K562 (cell line): Measurements from ENCODE around the gene ADARB2. TPM values are rescaled to one million over a fixed set of nuclear protein-coding genes. Genes with fewer than 3 reads are reported as not detected.

Source experiments
- ATAC-seq: fragments of 200-7000 bp; cut with Tn5 transposase; 3 replicates; pipeline ENCODE4 v1.9.1; 2020; ENCODE audit warnings: moderate library complexity
- BruUV-seq: library from RNA; stranded (reverse); fragments of 400-500 nt; replicated peaks from 2 replicates; lab custom pipeline; 2021; lab: Mats Ljungman, UMichigan
- CTCF ChIA-PET: fragments of 300-600 bp; formaldehyde crosslinking; extraction: SDS; loops from one replicate; lab custom pipeline; 2021; ENCODE audit warnings: low intra/inter-chr PET ratio; lab: Yijun Ruan, JAX
- POLR2A ChIA-PET: fragments of 300-600, 350-650 bp; sonication (Branson Sonifier 250); formaldehyde crosslinking; extraction: SDS; loops from one replicate; lab custom pipeline; 2021; ENCODE audit warnings: antibody characterized with exemption, inconsistent platforms; lab: Yijun Ruan, JAX
- DNase-seq, 4 experiments: peaks; one replicate each; pipeline versions ENCODE4 v3.0.0 to v3.0.0-alpha.2; 2011 to 2018; ENCODE audit warnings: low spot score in 3 of 4, mixed read lengths in 3 of 4; ENCODE audit errors: extremely low read depth in 1 of 4
- FAIRE-seq: peaks from 2 replicates; lab custom pipeline; 2011; peaks lifted over from hg19 to GRCh38; lab: Jason Lieb, UNC
- H2AFZ ChIP-seq: 2 replicates; pipeline ENCODE4 v1.6.0; 2011; ENCODE audit warnings: low read depth, low read length, control low read depth, inconsistent platforms
- H3K27ac ChIP-seq: fragments of 200-600 bp; 3 replicates; pipeline ENCODE4 v1.8.0; 2011; ENCODE audit warnings: low read depth, mild to moderate bottlenecking, control low read depth, inconsistent platforms, low read length, moderate library complexity, mixed read lengths; ENCODE audit errors: extremely low read depth
- H3K27me3 ChIP-seq, 2 experiments: fragments of 300-600 bp in 1 of 2; 2 replicates in 1 of 2; 3 replicates in 1 of 2; pipeline versions ENCODE4 v1.6.0 to v1.8.0; 2011; ENCODE audit warnings: inconsistent platforms in 2 of 2, low read length in 2 of 2, mild to moderate bottlenecking in 1 of 2, mixed read lengths in 1 of 2, moderate library complexity in 1 of 2; ENCODE audit not compliant: control insufficient read depth in 2 of 2, insufficient read depth in 2 of 2
- H3K36me3 ChIP-seq: fragments of 300-600 bp; 3 replicates; pipeline ENCODE4 v1.8.0; 2011; ENCODE audit warnings: mild to moderate bottlenecking, low read length, inconsistent platforms; ENCODE audit not compliant: control insufficient read depth, insufficient read depth
- H3K4me1 ChIP-seq, 2 experiments: fragments of 200-600 bp in 1 of 2; replicated peaks in 1 of 2; 2 replicates in 1 of 2; 3 replicates in 1 of 2; pipeline versions ENCODE4 v1.5.1 to v1.8.0; 2011; ENCODE audit warnings: inconsistent platforms in 2 of 2, low read length in 2 of 2, mild to moderate bottlenecking in 1 of 2, mixed read lengths in 1 of 2, moderate library complexity in 1 of 2; ENCODE audit not compliant: control insufficient read depth in 2 of 2, insufficient read depth in 2 of 2
- H3K4me2 ChIP-seq: 2 replicates; pipeline ENCODE4 v1.6.1; 2011; ENCODE audit warnings: low read length, control low read depth, inconsistent platforms, mixed read lengths; ENCODE audit not compliant: insufficient read depth
- H3K4me3 ChIP-seq: fragments of 200-600 bp; sonication (generic), shearing (Covaris generic); 2 replicates; pipeline ENCODE4 v1.5.1; 2016; ENCODE audit warnings: control low read depth, inconsistent platforms
- H3K79me2 ChIP-seq: fragments of 200-600 bp; 3 replicates; pipeline ENCODE4 v1.8.0; 2011; ENCODE audit warnings: low read length, inconsistent platforms; ENCODE audit not compliant: control insufficient read depth, insufficient read depth
- H3K9ac ChIP-seq, 2 experiments: 2 replicates each; pipeline versions ENCODE4 v1.6.0 to v1.6.1; 2011; ENCODE audit warnings: low read depth in 2 of 2, low read length in 2 of 2, control low read depth in 1 of 2, inconsistent platforms in 1 of 2, mild to moderate bottlenecking in 1 of 2, mixed read lengths in 1 of 2; ENCODE audit not compliant: insufficient read depth in 1 of 2
- H3K9me1 ChIP-seq: one replicate; pipeline ENCODE4 v1.6.0; 2011; ENCODE audit warnings: inconsistent platforms, mild to moderate bottlenecking, low read length, moderate library complexity; ENCODE audit not compliant: control insufficient read depth, insufficient read depth
- H3K9me3 ChIP-seq: replicated peaks from 2 replicates; pipeline ENCODE4 v1.5.1; 2011; ENCODE audit warnings: low read depth, low read length, inconsistent platforms; ENCODE audit not compliant: control insufficient read depth, insufficient read depth
- H4K20me1 ChIP-seq: replicated peaks from 2 replicates; pipeline ENCODE4 v1.6.1; 2011; ENCODE audit warnings: low read length, inconsistent platforms, mixed read lengths; ENCODE audit not compliant: control insufficient read depth, insufficient read depth
- FOSL1 ChIP-seq: fragments of 200-800 bp; sonication (Bioruptor generic); conservative IDR thresholded peaks from 2 replicates; pipeline ENCODE4 v1.6.1; 2016; ENCODE audit warnings: missing genetic modification characterization, missing compliant biosample characterization
- MYNN ChIP-seq, 2 experiments: sonication (generic); formaldehyde crosslinking in 1 of 2; IDR thresholded peaks; 2 replicates each; pipeline versions ENCODE4 v1.5.0 to v1.6.1; 2016 to 2020; ENCODE audit warnings: antibody characterized with exemption in 1 of 2, missing genetic modification reagents in 1 of 2
- ZNF311 ChIP-seq: fragments of 250-450 bp; sonication (Bioruptor Pico); IDR thresholded peaks from 2 replicates; pipeline ENCODE4 v1.4.0; 2020; ENCODE audit warnings: mild to moderate bottlenecking, moderate library complexity
- WGBS: fragments of 100-300 bp; shearing (Covaris generic); methylation state at CpG from one replicate; pipeline ENCODE4 v1.1.6; 2016; ENCODE audit warnings: low coverage, mixed read lengths; ENCODE audit not compliant: insufficient coverage; ENCODE audit errors: missing lambda C conversion rate; 5-methylcytosine and 5-hydroxymethylcytosine counted together
- in situ Hi-C: fragments of 300-500 bp; cut with MboI; formaldehyde crosslinking; loops from 4 replicates; pipeline ENCODE4 v1.15.0; 2018; ENCODE audit warnings: inconsistent platforms, mixed read lengths
- intact Hi-C: fragments of 100-400 bp; cut with micrococcal nuclease; formaldehyde crosslinking; loops from 2 replicates; pipeline ENCODE4 v1.14.2; 2022
- polyA plus RNA-seq, 8 experiments: library from polyadenylated mRNA; depleted of rRNA in 4 of 8; stranded (reverse) in 5 of 8; unstranded in 3 of 8; fragments of >200 nt; fragmentation: Nextera tagmentation in 2 of 8; fragmentation: Illumina TruSeq in 1 of 8; extraction: Ambion mirVana in 2 of 8; extraction: Trizol in 1 of 8; gene quantifications; 2 replicates each; pipeline versions ENCODE4 v1.2.1 to v1.2.3, GENCODE V29; 2011 to 2014; ENCODE audit warnings: inconsistent platforms in 1 of 8, missing spikeins in 1 of 8
- total RNA-seq, 7 experiments: library from RNA; depleted of rRNA in 6 of 7; stranded (reverse); fragments of >200 nt in 6 of 7; fragmentation: Illumina TruSeq in 2 of 7; extraction: Trizol in 2 of 7; gene quantifications; 2 replicates each; pipeline versions ENCODE4 v1.2.1 to v1.2.3, GENCODE V29; 2011 to 2021; ENCODE audit warnings: low replicate concordance in 1 of 7
- TF ChIP-seq, protein P1 (sequence below), 2 experiments: fragments of 450-650 bp in 1 of 2; IDR thresholded peaks; 2 replicates each; pipeline ENCODE4 v1.6.1; 2011 to 2017; ENCODE audit warnings: low read depth in 2 of 2, antibody characterized with exemption in 1 of 2, borderline replicate concordance in 1 of 2, low read length in 1 of 2, mild to moderate bottlenecking in 1 of 2, mixed read lengths in 1 of 2; ENCODE audit not compliant: control insufficient read depth in 1 of 2
- TF ChIP-seq, protein P2 (sequence below): sonication (generic); formaldehyde crosslinking; IDR thresholded peaks from 2 replicates; pipeline ENCODE4 v1.8.0; 2022; ENCODE audit warnings: mild to moderate bottlenecking, missing genetic modification reagents

ADARB2 gene
- total and polyA plus RNA-seq, 9 of the 15 experiments (the other 6 are each of a cell fraction or from before 2014, with no cell fraction given): not detected

DNA sequence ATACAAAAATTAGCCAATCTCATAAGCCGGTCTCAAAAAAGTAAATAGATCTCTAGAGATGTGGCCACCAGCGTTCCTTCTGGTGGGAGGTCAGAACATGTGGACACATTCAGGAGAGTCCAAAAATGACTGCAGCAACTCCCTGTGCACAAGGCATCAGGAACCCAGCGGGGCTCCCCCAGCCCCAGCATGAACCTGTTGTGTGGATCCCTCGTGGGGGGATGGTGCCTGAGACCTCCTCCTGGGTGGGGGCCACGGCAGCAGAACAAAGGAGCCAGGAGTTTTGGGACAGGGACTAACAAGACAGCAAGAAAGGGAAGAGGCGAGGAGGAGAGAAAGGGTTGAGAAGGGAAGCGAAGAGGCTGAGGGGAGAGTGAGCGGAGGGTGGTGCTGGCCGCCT, 559.4 kb downstream of the ADARB2 start:
- H4K20me1 ChIP-seq: peaks cover 23% of the 10 kb centered on the region
- CTCF ChIA-PET: no interaction called here
- H3K4me3 ChIP-seq: no peak overlapping the region
- H3K4me1 ChIP-seq: peaks cover 0 to 6% of the 10 kb centered on the region in 2 experiments; a peak in 2 of 5 replicates
- 10% methylated on average over 9 of the region's 9 CpGs for WGBS
- no peaks in the 10 kb centered on the region for H3K36me3 ChIP-seq
- no TSS peak for BruUV-seq
- no peak overlapping the region for H3K27ac ChIP-seq
- intact Hi-C loops: no loop called here
- no peak overlapping the region for H2AFZ ChIP-seq
- H3K27me3 ChIP-seq: peaks cover 41 to 83% of the 10 kb centered on the region in 2 experiments
- peaks cover 6% of the 10 kb centered on the region for H3K9me1 ChIP-seq
- no peaks in the 10 kb centered on the region for H3K79me2 ChIP-seq
- DNase-seq: no peak
- in situ Hi-C loops: no loop called here
- no peak for ATAC-seq
- no peaks in the 10 kb centered on the region for H3K9me3 ChIP-seq
- no peak overlapping the region for H3K9ac ChIP-seq
- no peak for FAIRE-seq
- H3K4me2 ChIP-seq: no peak overlapping the region
- POLR2A ChIA-PET: no interaction called here
- TF ChIP-seq ZNF311 (CRISPR knock-in tag) (no peak), MYNN (IDR thresholded peaks at IDR 0.05) (no peak), MYNN (CRISPR knock-in tag; IDR thresholded peaks at IDR 0.05) (no peak), FOSL1 (no peak)
- TF ChIP-seq, protein P1, sequence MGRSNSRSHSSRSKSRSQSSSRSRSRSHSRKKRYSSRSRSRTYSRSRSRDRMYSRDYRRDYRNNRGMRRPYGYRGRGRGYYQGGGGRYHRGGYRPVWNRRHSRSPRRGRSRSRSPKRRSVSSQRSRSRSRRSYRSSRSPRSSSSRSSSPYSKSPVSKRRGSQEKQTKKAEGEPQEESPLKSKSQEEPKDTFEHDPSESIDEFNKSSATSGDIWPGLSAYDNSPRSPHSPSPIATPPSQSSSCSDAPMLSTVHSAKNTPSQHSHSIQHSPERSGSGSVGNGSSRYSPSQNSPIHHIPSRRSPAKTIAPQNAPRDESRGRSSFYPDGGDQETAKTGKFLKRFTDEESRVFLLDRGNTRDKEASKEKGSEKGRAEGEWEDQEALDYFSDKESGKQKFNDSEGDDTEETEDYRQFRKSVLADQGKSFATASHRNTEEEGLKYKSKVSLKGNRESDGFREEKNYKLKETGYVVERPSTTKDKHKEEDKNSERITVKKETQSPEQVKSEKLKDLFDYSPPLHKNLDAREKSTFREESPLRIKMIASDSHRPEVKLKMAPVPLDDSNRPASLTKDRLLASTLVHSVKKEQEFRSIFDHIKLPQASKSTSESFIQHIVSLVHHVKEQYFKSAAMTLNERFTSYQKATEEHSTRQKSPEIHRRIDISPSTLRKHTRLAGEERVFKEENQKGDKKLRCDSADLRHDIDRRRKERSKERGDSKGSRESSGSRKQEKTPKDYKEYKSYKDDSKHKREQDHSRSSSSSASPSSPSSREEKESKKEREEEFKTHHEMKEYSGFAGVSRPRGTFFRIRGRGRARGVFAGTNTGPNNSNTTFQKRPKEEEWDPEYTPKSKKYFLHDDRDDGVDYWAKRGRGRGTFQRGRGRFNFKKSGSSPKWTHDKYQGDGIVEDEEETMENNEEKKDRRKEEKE (IDR thresholded peaks at IDR 0.05; ENCODE audit: borderline replicate concordance in 1 of 2, control insufficient read depth in 1 of 2, low read depth in 2 of 2, low read length in 1 of 2): no peak
- TF ChIP-seq, protein P2, sequence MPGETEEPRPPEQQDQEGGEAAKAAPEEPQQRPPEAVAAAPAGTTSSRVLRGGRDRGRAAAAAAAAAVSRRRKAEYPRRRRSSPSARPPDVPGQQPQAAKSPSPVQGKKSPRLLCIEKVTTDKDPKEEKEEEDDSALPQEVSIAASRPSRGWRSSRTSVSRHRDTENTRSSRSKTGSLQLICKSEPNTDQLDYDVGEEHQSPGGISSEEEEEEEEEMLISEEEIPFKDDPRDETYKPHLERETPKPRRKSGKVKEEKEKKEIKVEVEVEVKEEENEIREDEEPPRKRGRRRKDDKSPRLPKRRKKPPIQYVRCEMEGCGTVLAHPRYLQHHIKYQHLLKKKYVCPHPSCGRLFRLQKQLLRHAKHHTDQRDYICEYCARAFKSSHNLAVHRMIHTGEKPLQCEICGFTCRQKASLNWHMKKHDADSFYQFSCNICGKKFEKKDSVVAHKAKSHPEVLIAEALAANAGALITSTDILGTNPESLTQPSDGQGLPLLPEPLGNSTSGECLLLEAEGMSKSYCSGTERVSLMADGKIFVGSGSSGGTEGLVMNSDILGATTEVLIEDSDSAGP (CRISPR knock-in tag): no peak
